HepG2 (cell line): ENCODE data around the gene ZNF292. TPM values are rescaled to one million over a fixed set of nuclear protein-coding genes. Genes with fewer than 3 reads are reported as not detected.

Experiments used
- ATAC-seq: fragments of 200-7000 bp; cut with Tn5 transposase; 3 replicates; pipeline ENCODE4 v1.9.1; 2020; ENCODE audit warnings: mild to moderate bottlenecking, moderate library complexity
- BruUV-seq: library from RNA; stranded (reverse); fragments of 400-500 nt; replicated peaks from 2 replicates; lab custom pipeline; 2021; lab: Mats Ljungman, UMichigan
- CTCF ChIA-PET: fragments of 300-600 bp; formaldehyde crosslinking; extraction: SDS; loops from one replicate; lab custom pipeline; 2021; ENCODE audit warnings: low total read pairs, inconsistent platforms, low intra/inter-chr PET ratio; lab: Yijun Ruan, JAX
- POLR2A ChIA-PET: fragments of 350-600 bp; sonication (Branson Sonifier 250); formaldehyde crosslinking; loops from one replicate; lab custom pipeline; 2020; ENCODE audit warnings: antibody characterized with exemption, inconsistent platforms; lab: Yijun Ruan, JAX
- DNase-seq: peaks from one replicate; pipeline ENCODE4 v3.0.0-alpha.2; 2015; ENCODE audit warnings: low spot score
- FAIRE-seq: peaks from 3 replicates; lab custom pipeline; 2011; peaks lifted over from hg19 to GRCh38; lab: Jason Lieb, UNC
- H2AFZ ChIP-seq: one replicate; pipeline ENCODE4 v1.6.1; 2011; ENCODE audit warnings: low read length, inconsistent platforms
- H3K27ac ChIP-seq: fragments of 300-600 bp; 3 replicates; pipeline ENCODE4 v1.8.0; 2011; ENCODE audit warnings: mixed run types, mild to moderate bottlenecking, mixed read lengths, low read length, inconsistent platforms; ENCODE audit not compliant: insufficient read depth; ENCODE audit errors: extremely low read length
- H3K27me3 ChIP-seq, 2 experiments: fragments of 200-600 bp in 1 of 2; 2 replicates in 1 of 2; 3 replicates in 1 of 2; pipeline versions ENCODE4 v1.6.0 to v1.8.0; 2011; ENCODE audit warnings: low read length in 2 of 2, mild to moderate bottlenecking in 2 of 2, moderate library complexity in 2 of 2, inconsistent platforms in 1 of 2; ENCODE audit not compliant: insufficient read depth in 2 of 2, control insufficient read depth in 1 of 2
- H3K36me3 ChIP-seq, 2 experiments: fragments of 200-600 bp in 1 of 2; replicated peaks in 1 of 2; 2 replicates in 1 of 2; 3 replicates in 1 of 2; pipeline versions ENCODE4 v1.5.1 to v1.8.0; 2011; ENCODE audit warnings: low read length in 2 of 2, inconsistent platforms in 1 of 2; ENCODE audit not compliant: insufficient read depth in 2 of 2, control insufficient read depth in 1 of 2
- H3K4me1 ChIP-seq: 2 replicates; pipeline ENCODE4 v1.5.1; 2012; ENCODE audit warnings: low read length, inconsistent platforms; ENCODE audit not compliant: insufficient read depth
- H3K4me2 ChIP-seq: 2 replicates; pipeline ENCODE4 v1.6.0; 2011; ENCODE audit warnings: low read depth, low read length, inconsistent platforms
- H3K4me3 ChIP-seq, 3 experiments: fragments of 200-600 bp in 1 of 3; sonication (generic), shearing (Covaris generic) in 1 of 3; replicated peaks in 1 of 3; 2 replicates each; pipeline ENCODE4 v1.5.1; 2011 to 2016; ENCODE audit warnings: low read length in 3 of 3, inconsistent platforms in 2 of 3, low read depth in 2 of 3, mild to moderate bottlenecking in 2 of 3, control low read depth in 1 of 3, mixed read lengths in 1 of 3; ENCODE audit not compliant: insufficient read depth in 1 of 3
- H3K79me2 ChIP-seq: one replicate; pipeline ENCODE4 v1.6.1; 2011; ENCODE audit warnings: low read length, inconsistent platforms; ENCODE audit not compliant: insufficient read depth
- H3K9ac ChIP-seq: 2 replicates; pipeline ENCODE4 v1.6.0; 2011; ENCODE audit warnings: mild to moderate bottlenecking, low read depth, low read length, inconsistent platforms; ENCODE audit not compliant: insufficient read depth
- H3K9me3 ChIP-seq: 2 replicates; pipeline ENCODE4 v1.5.1; 2012; ENCODE audit warnings: mild to moderate bottlenecking, low read length
- H4K20me1 ChIP-seq: 2 replicates; pipeline ENCODE4 v1.6.0; 2011; ENCODE audit warnings: inconsistent platforms, mild to moderate bottlenecking, low read length, moderate library complexity; ENCODE audit not compliant: insufficient read depth
- JARID2 ChIP-seq: sonication (generic); formaldehyde crosslinking; IDR thresholded peaks from 2 replicates; pipeline ENCODE4 v1.8.1; 2023; ENCODE audit warnings: missing genetic modification reagents, inconsistent platforms; ENCODE audit not compliant: insufficient replicate concordance
- MZF1 ChIP-seq: sonication (generic); formaldehyde crosslinking; IDR thresholded peaks from 2 replicates; pipeline ENCODE4 v1.8.1; 2023; ENCODE audit warnings: mild to moderate bottlenecking, missing genetic modification reagents, borderline replicate concordance
- SALL2 ChIP-seq: sonication (generic); formaldehyde crosslinking; IDR thresholded peaks from 2 replicates; pipeline ENCODE4 v1.8.1; 2023; ENCODE audit warnings: mild to moderate bottlenecking, missing genetic modification reagents, inconsistent platforms
- ZFP41 ChIP-seq: sonication (generic); formaldehyde crosslinking; IDR thresholded peaks from 2 replicates; pipeline ENCODE4 v1.4.0; 2020; ENCODE audit warnings: mild to moderate bottlenecking, missing genetic modification reagents, borderline replicate concordance
- ZMYM3 ChIP-seq: sonication (generic); formaldehyde crosslinking; IDR thresholded peaks from 2 replicates; pipeline ENCODE4 v1.5.1; 2020; ENCODE audit warnings: mild to moderate bottlenecking, missing genetic modification reagents
- ZNF367 ChIP-seq: sonication (generic); formaldehyde crosslinking; IDR thresholded peaks from 2 replicates; pipeline ENCODE4 v1.4.0; 2020; ENCODE audit warnings: missing genetic modification reagents, borderline replicate concordance
- ZZZ3 ChIP-seq: sonication (generic); formaldehyde crosslinking; IDR thresholded peaks from 2 replicates; pipeline ENCODE4 v1.4.0; 2020; ENCODE audit warnings: missing genetic modification reagents, mild to moderate bottlenecking, borderline replicate concordance
- WGBS: methylation state at CpG from one replicate; pipeline ENCODE4 v1.1.6; 2017; ENCODE audit warnings: low lambda C conversion rate; 5-methylcytosine and 5-hydroxymethylcytosine counted together
- in situ Hi-C: cut with HindIII; loops from 2 replicates; pipeline ENCODE4 v1.10.0; 2017; ENCODE audit warnings: low pct_unique_long_range_greater_than_20kb; ENCODE audit not compliant: extremely low pct_ligation_motif_present
- intact Hi-C: fragments of 100-400 bp; cut with micrococcal nuclease; formaldehyde crosslinking; loops from one replicate; pipeline ENCODE4 v1.10.0; 2022; ENCODE audit not compliant: unreplicated experiment
- polyA plus RNA-seq, 8 experiments: library from polyadenylated mRNA; depleted of rRNA in 3 of 8; stranded (reverse) in 7 of 8; unstranded in 1 of 8; fragments of >200 nt; fragmentation: Illumina TruSeq in 4 of 8; extraction: Trizol in 4 of 8; gene quantifications; 2 replicates each; pipeline versions ENCODE4 v1.2.1 to v1.2.3, GENCODE V29; 2011 to 2016; ENCODE audit warnings: low read depth in 4 of 8, missing spikeins in 1 of 8, mixed read lengths in 1 of 8; ENCODE audit not compliant: insufficient read depth in 1 of 8
- total RNA-seq, 5 experiments: library from RNA; depleted of rRNA; stranded (reverse); fragments of >200 nt; fragmentation: Illumina TruSeq; extraction: Trizol; gene quantifications; 2 replicates each; pipeline ENCODE4 v1.2.3, GENCODE V29; 2016; ENCODE audit warnings: low read depth in 1 of 5
- TF ChIP-seq, protein P1 (sequence below): sonication (generic); formaldehyde crosslinking; IDR thresholded peaks from 2 replicates; pipeline ENCODE4 v1.4.0; 2020; ENCODE audit warnings: missing genetic modification reagents
- TF ChIP-seq, protein P2 (sequence below): IDR thresholded peaks from 2 replicates; pipeline ENCODE4 v1.6.1; 2016; ENCODE audit warnings: low read depth, control low read depth
- TF ChIP-seq, protein P3 (sequence below): sonication (generic); formaldehyde crosslinking; IDR thresholded peaks from 2 replicates; pipeline ENCODE4 v1.4.0; 2020; ENCODE audit warnings: mild to moderate bottlenecking, missing genetic modification reagents
- TF ChIP-seq, protein P4 (sequence below), 2 experiments: IDR thresholded peaks; 2 replicates each; pipeline ENCODE4 v1.6.1; 2011 to 2012; ENCODE audit warnings: low read length in 2 of 2, borderline replicate concordance in 1 of 2, low read depth in 1 of 2, mild to moderate bottlenecking in 1 of 2, moderate library complexity in 1 of 2

Gene ZNF292
- total and polyA plus RNA-seq, 2 of the 13 experiments (the other 11 are each of a cell fraction or from before 2014, with no cell fraction given) = 9.9 to 12.8 TPM

DNA sequence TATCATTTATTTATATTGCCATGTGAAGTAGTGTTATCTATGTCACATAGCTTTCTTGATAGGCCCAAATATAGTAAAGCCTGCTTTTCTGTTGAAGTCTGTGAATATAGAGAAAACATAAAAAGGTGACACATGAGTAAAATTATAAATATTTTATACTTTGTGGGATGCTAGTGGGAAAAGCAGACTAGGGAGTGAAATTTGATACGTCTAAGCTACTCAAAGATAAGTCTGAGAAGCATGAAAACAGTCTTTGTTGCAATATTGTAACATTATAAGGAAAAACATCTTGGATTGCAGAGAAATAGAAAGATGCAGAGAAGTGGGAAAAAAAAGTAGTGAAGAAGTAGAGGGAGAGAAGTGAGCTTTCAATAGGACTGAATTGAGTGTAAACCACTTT is 75.4 kb downstream of the ZNF292 start:
- Histone ChIP-seq H3K27me3 (no peaks in the 10 kb centered on the region), H2AFZ (no peak overlapping the region), H3K79me2 (peaks cover 2% of the 10 kb centered on the region), H3K4me3 (no peak overlapping the region), H3K4me2 (no peak overlapping the region), H3K36me3 (peaks cover 4 to 24% of the 10 kb centered on the region in 2 experiments; a peak in 3 of 5 replicates), H3K4me1 (peaks cover 2% of the 10 kb centered on the region), H4K20me1 (0 out of 2 replicates have a peak, but pooled peaks cover 8% of the 10 kb centered on the region), H3K9me3 (no peaks in the 10 kb centered on the region), H3K27ac (no peak overlapping the region), H3K9ac (no peak overlapping the region)
- ChIA-PET CTCF (no interaction called here), POLR2A (no interaction called here)
- in situ Hi-C loops = no loop called here
- intact Hi-C loops = no loop called here
- ATAC-seq = no peak
- no peak for FAIRE-seq
- DNase-seq = no peak
- WGBS = 98% methylated on average over 1 of the region's 1 CpG
- no TSS peak for BruUV-seq
- TF ChIP-seq SALL2 (CRISPR knock-in tag) (no peak), JARID2 (CRISPR knock-in tag) (no peak), ZFP41 (CRISPR knock-in tag) (no peak), ZMYM3 (CRISPR knock-in tag) (no peak), ZZZ3 (no peak), ZNF367 (CRISPR knock-in tag) (no peak), MZF1 (CRISPR knock-in tag) (no peak)
- TF ChIP-seq, protein P1, sequence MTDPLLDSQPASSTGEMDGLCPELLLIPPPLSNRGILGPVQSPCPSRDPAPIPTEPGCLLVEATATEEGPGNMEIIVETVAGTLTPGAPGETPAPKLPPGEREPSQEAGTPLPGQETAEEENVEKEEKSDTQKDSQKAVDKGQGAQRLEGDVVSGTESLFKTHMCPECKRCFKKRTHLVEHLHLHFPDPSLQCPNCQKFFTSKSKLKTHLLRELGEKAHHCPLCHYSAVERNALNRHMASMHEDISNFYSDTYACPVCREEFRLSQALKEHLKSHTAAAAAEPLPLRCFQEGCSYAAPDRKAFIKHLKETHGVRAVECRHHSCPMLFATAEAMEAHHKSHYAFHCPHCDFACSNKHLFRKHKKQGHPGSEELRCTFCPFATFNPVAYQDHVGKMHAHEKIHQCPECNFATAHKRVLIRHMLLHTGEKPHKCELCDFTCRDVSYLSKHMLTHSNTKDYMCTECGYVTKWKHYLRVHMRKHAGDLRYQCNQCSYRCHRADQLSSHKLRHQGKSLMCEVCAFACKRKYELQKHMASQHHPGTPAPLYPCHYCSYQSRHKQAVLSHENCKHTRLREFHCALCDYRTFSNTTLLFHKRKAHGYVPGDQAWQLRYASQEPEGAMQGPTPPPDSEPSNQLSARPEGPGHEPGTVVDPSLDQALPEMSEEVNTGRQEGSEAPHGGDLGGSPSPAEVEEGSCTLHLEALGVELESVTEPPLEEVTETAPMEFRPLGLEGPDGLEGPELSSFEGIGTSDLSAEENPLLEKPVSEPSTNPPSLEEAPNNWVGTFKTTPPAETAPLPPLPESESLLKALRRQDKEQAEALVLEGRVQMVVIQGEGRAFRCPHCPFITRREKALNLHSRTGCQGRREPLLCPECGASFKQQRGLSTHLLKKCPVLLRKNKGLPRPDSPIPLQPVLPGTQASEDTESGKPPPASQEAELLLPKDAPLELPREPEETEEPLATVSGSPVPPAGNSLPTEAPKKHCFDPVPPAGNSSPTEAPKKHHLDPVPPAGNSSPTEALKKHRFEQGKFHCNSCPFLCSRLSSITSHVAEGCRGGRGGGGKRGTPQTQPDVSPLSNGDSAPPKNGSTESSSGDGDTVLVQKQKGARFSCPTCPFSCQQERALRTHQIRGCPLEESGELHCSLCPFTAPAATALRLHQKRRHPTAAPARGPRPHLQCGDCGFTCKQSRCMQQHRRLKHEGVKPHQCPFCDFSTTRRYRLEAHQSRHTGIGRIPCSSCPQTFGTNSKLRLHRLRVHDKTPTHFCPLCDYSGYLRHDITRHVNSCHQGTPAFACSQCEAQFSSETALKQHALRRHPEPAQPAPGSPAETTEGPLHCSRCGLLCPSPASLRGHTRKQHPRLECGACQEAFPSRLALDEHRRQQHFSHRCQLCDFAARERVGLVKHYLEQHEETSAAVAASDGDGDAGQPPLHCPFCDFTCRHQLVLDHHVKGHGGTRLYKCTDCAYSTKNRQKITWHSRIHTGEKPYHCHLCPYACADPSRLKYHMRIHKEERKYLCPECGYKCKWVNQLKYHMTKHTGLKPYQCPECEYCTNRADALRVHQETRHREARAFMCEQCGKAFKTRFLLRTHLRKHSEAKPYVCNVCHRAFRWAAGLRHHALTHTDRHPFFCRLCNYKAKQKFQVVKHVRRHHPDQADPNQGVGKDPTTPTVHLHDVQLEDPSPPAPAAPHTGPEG = no peak
- TF ChIP-seq, protein P2, sequence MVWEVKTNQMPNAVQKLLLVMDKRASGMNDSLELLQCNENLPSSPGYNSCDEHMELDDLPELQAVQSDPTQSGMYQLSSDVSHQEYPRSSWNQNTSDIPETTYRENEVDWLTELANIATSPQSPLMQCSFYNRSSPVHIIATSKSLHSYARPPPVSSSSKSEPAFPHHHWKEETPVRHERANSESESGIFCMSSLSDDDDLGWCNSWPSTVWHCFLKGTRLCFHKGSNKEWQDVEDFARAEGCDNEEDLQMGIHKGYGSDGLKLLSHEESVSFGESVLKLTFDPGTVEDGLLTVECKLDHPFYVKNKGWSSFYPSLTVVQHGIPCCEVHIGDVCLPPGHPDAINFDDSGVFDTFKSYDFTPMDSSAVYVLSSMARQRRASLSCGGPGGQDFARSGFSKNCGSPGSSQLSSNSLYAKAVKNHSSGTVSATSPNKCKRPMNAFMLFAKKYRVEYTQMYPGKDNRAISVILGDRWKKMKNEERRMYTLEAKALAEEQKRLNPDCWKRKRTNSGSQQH (CRISPR knock-in tag) = no peak
- TF ChIP-seq, protein P3, sequence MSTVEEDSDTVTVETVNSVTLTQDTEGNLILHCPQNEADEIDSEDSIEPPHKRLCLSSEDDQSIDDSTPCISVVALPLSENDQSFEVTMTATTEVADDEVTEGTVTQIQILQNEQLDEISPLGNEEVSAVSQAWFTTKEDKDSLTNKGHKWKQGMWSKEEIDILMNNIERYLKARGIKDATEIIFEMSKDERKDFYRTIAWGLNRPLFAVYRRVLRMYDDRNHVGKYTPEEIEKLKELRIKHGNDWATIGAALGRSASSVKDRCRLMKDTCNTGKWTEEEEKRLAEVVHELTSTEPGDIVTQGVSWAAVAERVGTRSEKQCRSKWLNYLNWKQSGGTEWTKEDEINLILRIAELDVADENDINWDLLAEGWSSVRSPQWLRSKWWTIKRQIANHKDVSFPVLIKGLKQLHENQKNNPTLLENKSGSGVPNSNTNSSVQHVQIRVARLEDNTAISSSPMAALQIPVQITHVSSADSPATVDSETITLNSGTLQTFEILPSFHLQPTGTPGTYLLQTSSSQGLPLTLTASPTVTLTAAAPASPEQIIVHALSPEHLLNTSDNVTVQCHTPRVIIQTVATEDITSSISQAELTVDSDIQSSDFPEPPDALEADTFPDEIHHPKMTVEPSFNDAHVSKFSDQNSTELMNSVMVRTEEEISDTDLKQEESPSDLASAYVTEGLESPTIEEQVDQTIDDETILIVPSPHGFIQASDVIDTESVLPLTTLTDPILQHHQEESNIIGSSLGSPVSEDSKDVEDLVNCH (CRISPR knock-in tag) = no peak
- TF ChIP-seq, protein P4, sequence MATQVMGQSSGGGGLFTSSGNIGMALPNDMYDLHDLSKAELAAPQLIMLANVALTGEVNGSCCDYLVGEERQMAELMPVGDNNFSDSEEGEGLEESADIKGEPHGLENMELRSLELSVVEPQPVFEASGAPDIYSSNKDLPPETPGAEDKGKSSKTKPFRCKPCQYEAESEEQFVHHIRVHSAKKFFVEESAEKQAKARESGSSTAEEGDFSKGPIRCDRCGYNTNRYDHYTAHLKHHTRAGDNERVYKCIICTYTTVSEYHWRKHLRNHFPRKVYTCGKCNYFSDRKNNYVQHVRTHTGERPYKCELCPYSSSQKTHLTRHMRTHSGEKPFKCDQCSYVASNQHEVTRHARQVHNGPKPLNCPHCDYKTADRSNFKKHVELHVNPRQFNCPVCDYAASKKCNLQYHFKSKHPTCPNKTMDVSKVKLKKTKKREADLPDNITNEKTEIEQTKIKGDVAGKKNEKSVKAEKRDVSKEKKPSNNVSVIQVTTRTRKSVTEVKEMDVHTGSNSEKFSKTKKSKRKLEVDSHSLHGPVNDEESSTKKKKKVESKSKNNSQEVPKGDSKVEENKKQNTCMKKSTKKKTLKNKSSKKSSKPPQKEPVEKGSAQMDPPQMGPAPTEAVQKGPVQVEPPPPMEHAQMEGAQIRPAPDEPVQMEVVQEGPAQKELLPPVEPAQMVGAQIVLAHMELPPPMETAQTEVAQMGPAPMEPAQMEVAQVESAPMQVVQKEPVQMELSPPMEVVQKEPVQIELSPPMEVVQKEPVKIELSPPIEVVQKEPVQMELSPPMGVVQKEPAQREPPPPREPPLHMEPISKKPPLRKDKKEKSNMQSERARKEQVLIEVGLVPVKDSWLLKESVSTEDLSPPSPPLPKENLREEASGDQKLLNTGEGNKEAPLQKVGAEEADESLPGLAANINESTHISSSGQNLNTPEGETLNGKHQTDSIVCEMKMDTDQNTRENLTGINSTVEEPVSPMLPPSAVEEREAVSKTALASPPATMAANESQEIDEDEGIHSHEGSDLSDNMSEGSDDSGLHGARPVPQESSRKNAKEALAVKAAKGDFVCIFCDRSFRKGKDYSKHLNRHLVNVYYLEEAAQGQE (IDR thresholded peaks at IDR 0.05; ENCODE audit: borderline replicate concordance in 1 of 2, low read depth in 1 of 2, low read length in 2 of 2) = no peak
